ENCODE results near the gene RBM33.

DNA sequence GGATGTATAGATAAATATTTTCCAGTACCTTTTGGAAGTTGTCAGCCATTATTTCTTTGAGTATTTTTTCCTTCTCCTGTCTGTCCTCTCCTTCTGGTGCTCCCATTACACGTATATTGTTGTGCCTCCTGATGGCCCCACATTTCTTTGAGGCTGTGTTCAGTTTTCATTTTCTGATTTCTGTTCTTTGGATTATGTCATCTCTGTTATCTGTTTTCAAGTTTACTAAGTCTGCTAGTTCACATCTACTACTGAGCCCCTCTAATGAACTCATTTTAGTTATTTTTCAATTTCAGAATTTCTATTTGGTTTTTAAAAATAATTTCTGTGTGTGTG lies 16.3 kb downstream of the RBM33 start:
- no peak for TF ChIP-seq YY1 (IDR thresholded peaks at IDR 0.05; ENCODE audit: insufficient read depth, insufficient read length)
- no peak for TF ChIP-seq ZNF274 (IDR thresholded peaks at IDR 0.05; ENCODE audit: low read depth, low read length)
- TF ChIP-seq SUZ12 (IDR thresholded peaks at IDR 0.05; ENCODE audit: extremely low read depth, insufficient read depth, insufficient read length): no peak

Data from NT2/D1 (cell line).